Gastroesophageal sphincter (tissue), 4 donors: Measurements from ENCODE around the gene TMEM238. TPM values are rescaled to one million over a fixed set of nuclear protein-coding genes. Genes with fewer than 3 reads are reported as not detected.

Experiments
- ATAC-seq: fragments of 150-250 bp; one replicate; pipeline ENCODE4 v1.9.1; 2016; ENCODE audit warnings: mild to moderate bottlenecking, moderate library complexity
- H3K27ac ChIP-seq, 4 donors: fragments of 200-600 bp; sonication (generic) in 3 of 4; 1 replicate in 3 of 4; 2 replicates in 1 of 4; pipeline ENCODE4 v1.5.1; 2016 to 2019
- H3K27me3 ChIP-seq: fragments of 200-600 bp; sonication (generic); one replicate; pipeline ENCODE4 v1.5.1; 2019
- H3K36me3 ChIP-seq, 2 donors: fragments of 200-600 bp; sonication (generic); one replicate each; pipeline ENCODE4 v1.5.1; 2019; ENCODE audit warnings: control low read depth in 1 of 2
- H3K4me1 ChIP-seq, 3 donors: fragments of 200-600 bp; sonication (generic); 1 replicate in 2 of 3; 2 replicates in 1 of 3; pipeline ENCODE4 v1.5.1; 2016 to 2019; ENCODE audit warnings: control low read depth in 2 of 3
- H3K4me3 ChIP-seq, 2 donors: fragments of 200-600 bp; sonication (generic); one replicate each; pipeline ENCODE4 v1.5.1; 2019; ENCODE audit warnings: mild to moderate bottlenecking in 1 of 2, moderate library complexity in 1 of 2
- H3K9me3 ChIP-seq, 3 donors: fragments of 200-600 bp; sonication (generic); one replicate each; pipeline ENCODE4 v1.5.1; 2017 to 2019; ENCODE audit warnings: control low read depth in 2 of 3
- EP300 ChIP-seq: sonication (generic); formaldehyde crosslinking; IDR thresholded peaks from one replicate; pipeline ENCODE4 v1.6.1; 2017; ENCODE audit warnings: antibody characterized with exemption, mild to moderate bottlenecking
- POLR2A ChIP-seq, 2 donors: fragments of 450-650 bp; IDR thresholded peaks; one replicate each; pipeline ENCODE4 v1.6.1; 2017; ENCODE audit warnings: antibody characterized with exemption in 2 of 2, mild to moderate bottlenecking in 2 of 2, moderate library complexity in 1 of 2
- POLR2AphosphoS5 ChIP-seq: sonication (generic); formaldehyde crosslinking; IDR thresholded peaks from one replicate; pipeline ENCODE4 v1.6.1; 2017; ENCODE audit warnings: antibody characterized with exemption
- WGBS, 2 donors: methylation state at CpG; one replicate each; pipeline ENCODE4 v1.1.5; 2018; ENCODE audit warnings: low coverage in 1 of 2; 5-methylcytosine and 5-hydroxymethylcytosine counted together
- total RNA-seq, 4 donors: library from RNA; depleted of rRNA; stranded (reverse); fragments of >200 nt; gene quantifications; one replicate each; pipeline ENCODE4 v1.1.0, GENCODE V29; 2016
- TF ChIP-seq, protein P1 (sequence below), 4 experiments: fragments of 200-600 bp in 2 of 4; fragments of 450-650 bp in 2 of 4; sonication (generic) in 1 of 4; IDR thresholded peaks; one replicate each; pipeline ENCODE4 v1.5.1; 2017 to 2019; ENCODE audit warnings: antibody characterized with exemption in 4 of 4, mild to moderate bottlenecking in 2 of 4, moderate library complexity in 2 of 4

TMEM238 gene
- total RNA-seq, 4 donors from 2014 or later: 1.6 to 6.0 TPM; not detected in 2

DNA sequence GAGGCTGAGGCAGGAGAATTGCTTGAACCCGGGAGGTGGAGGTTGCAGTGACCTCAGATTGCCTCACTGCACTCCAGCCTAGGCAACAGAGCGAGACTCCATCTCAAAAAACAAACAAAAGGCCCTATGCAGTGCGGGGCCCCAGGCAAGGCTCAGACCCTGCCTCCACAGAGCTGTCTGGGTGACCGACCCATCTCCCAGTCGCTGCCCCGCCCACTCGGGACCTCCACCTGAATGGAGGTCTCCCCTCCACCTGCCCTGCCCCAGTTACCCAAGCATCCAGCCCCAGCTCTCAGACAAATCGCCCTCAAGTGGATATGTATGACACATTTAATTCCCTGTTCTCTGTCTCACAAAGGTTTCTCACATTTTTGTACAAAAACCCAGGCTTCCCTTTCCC lies 18.8 kb downstream of the TMEM238 start:
- H3K4me1 ChIP-seq: peaks cover 0 to 18% (median 9%) of the 10 kb centered on the region in 3 donors
- TF ChIP-seq EP300 (no peak), POLR2A (IDR thresholded peaks at IDR 0.05) (no peak), POLR2AphosphoS5 (no peak)
- TF ChIP-seq, protein P1, sequence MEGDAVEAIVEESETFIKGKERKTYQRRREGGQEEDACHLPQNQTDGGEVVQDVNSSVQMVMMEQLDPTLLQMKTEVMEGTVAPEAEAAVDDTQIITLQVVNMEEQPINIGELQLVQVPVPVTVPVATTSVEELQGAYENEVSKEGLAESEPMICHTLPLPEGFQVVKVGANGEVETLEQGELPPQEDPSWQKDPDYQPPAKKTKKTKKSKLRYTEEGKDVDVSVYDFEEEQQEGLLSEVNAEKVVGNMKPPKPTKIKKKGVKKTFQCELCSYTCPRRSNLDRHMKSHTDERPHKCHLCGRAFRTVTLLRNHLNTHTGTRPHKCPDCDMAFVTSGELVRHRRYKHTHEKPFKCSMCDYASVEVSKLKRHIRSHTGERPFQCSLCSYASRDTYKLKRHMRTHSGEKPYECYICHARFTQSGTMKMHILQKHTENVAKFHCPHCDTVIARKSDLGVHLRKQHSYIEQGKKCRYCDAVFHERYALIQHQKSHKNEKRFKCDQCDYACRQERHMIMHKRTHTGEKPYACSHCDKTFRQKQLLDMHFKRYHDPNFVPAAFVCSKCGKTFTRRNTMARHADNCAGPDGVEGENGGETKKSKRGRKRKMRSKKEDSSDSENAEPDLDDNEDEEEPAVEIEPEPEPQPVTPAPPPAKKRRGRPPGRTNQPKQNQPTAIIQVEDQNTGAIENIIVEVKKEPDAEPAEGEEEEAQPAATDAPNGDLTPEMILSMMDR (IDR thresholded peaks at IDR 0.05): no peak
- H3K27me3 ChIP-seq: peaks cover 84% of the 10 kb centered on the region
- H3K27ac ChIP-seq: no peak overlapping the region
- no peaks in the 10 kb centered on the region for H3K9me3 ChIP-seq
- WGBS, 2 donors: 78 to 96% methylated on average over 5 to 7 of the region's 8 CpGs
- no peak for ATAC-seq
- no peaks in the 10 kb centered on the region for H3K36me3 ChIP-seq
- no peak overlapping the region for H3K4me3 ChIP-seq

DNA sequence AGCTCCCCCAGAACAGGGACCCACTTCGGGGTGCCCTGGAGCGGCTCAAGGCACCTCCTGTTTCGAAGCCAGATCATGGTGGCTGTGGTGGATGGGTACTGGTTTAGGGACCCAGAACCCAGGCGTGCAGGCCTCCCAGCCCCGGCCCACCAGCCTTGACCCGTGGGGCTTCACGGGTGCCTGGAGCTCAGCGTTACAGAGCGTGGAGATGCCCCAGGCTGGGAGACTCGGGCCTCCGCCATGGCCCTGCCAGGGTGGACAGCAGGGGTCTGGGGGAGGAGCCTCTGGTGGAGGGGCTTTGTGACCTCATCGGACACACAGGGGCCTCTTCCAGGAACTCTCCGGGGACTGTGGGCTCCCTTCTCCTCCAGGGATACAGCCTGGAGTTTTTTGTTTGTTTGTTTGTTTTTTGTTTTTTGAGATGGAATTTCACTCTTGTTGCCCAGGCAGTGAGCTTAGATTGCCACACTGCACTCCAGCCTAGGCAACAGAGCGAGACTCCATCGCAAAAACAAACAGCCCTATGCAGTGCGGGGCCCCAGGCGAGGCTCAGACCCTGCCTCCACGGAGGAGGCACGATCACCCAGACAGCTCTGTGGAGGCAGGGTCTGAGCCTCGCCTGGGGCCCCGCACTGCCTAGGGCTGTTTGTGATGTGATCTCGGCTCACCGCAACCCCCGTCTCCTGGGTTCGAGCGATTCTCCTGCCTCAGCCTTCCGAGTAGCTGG lies 20.9 kb downstream of the TMEM238 start, which contains the start of gene GARIN5B:
GARIN5B (minus strand) TSS at position 271 of the 727 bp plus-strand sequence; CDS start at position 77, 194 bp downstream.
- Histone ChIP-seq H3K9me3 (no peaks in the 10 kb centered on the region), H3K36me3 (no peaks in the 10 kb centered on the region), H3K27me3 (peaks cover 75% of the 10 kb centered on the region), H3K27ac (no peak within 1 kb of the TSS), H3K4me3 (no peak within 1 kb of the TSS), H3K4me1 (no peaks in the 10 kb centered on the region)
- WGBS, 2 donors: 50% methylated on average over 2 of the region's 27 CpGs; no CpG with 5 or more reads in 1 of the 2 donors
- no peak for ATAC-seq
- TF ChIP-seq, protein P1 (IDR thresholded peaks at IDR 0.05): no peak
- TF ChIP-seq POLR2AphosphoS5 (no peak), POLR2A (IDR thresholded peaks at IDR 0.05) (no peak), EP300 (no peak)

DNA sequence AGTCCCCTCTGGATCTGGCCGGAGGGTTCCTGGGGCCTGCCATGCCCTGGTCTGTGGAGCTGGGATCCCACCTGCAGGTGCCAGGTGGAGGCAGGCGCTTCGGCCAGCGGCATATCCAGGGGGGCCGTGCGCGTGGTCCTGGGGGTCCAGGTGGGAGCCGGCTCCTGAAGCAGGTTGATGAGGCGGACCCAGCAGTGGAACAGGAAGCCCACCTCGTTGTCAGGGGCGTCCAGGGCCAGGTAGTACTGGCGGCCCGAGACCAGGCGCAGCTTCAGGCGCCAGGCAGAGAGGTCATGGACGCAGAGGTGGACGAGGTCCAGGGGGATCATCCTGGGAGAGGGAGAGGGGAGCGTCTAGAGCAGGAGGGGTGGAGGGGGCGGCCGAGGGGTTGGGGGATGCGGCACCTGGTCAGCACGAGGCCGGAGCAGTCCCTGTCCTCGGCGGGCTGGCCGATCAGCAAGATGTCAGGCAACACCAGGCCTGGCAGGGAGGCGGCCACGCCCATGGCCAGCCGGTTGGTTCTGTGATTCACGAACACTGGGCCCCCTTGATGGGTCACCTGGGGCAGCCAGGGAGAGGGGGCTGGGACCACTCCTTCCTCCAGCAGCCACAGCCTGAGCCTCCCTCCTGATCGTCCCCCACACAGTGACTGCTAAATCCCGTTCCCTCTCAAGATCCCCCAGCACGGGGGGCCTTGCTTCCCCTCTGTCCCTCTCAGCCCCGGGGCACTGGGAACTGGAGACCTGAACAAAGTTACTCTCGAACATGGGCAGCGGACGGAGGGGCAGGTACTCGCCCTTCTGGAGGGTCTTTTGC lies 21.7 kb downstream of the TMEM238 start:
- ATAC-seq: no peak
- TF ChIP-seq, protein P1 (IDR thresholded peaks at IDR 0.05): no peak
- TF ChIP-seq POLR2AphosphoS5 (no peak), POLR2A (IDR thresholded peaks at IDR 0.05) (no peak), EP300 (no peak)
- Histone ChIP-seq H3K4me3 (no peak overlapping the region), H3K9me3 (no peaks in the 10 kb centered on the region), H3K36me3 (no peaks in the 10 kb centered on the region), H3K27ac (no peak overlapping the region), H3K4me1 (no peaks in the 10 kb centered on the region), H3K27me3 (peaks cover 72% of the 10 kb centered on the region)
- 33 to 68% methylated on average over 1 to 4 of the region's 38 CpGs for WGBS, 2 donors

DNA sequence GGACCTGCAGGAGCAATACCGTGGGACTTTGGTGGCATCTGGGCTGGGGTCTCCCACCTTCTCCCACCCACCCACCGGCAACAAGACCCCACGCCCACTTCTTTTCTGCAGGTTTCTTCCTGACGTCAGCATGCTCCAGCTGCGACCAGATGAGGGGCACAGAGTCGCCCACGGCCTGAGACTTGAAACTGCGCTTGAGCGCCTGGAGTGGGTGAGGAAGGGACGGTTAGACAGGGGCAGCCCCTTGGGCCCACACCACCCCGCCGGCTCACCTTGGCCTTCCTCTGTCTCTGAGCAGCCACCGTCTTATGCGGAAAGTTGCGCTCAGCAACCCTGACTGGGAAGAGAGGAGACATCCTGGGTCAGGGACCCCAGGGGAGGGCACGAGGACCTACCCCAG lies 23.2 kb downstream of the TMEM238 start:
- Histone ChIP-seq H3K27me3 (peaks cover 74% of the 10 kb centered on the region), H3K4me1 (no peaks in the 10 kb centered on the region), H3K9me3 (no peaks in the 10 kb centered on the region), H3K4me3 (no peak overlapping the region), H3K36me3 (no peaks in the 10 kb centered on the region), H3K27ac (no peak overlapping the region)
- ATAC-seq: no peak
- WGBS, 2 donors: 100% methylated on average over 1 of the region's 16 CpGs; no CpG with 5 or more reads in 1 of the 2 donors
- TF ChIP-seq, protein P1 (IDR thresholded peaks at IDR 0.05): no peak
- TF ChIP-seq POLR2AphosphoS5 (no peak), EP300 (no peak), POLR2A (IDR thresholded peaks at IDR 0.05) (no peak)
